GM21619 (cell line): ENCODE measurements around the gene AVL9.
"Not testable (repeated sequence)": the region's sequence is repeated elsewhere in the genome, so short reads cannot be mapped to it uniquely, and the experiment has no call there.

Experiments
- ATAC-seq: cut with Tn5 transposase; IDR thresholded peaks from one replicate; pipeline ENCODE4 v1.9.1; 2021; ENCODE audit not compliant: unreplicated experiment

AVL9 gene

DNA sequence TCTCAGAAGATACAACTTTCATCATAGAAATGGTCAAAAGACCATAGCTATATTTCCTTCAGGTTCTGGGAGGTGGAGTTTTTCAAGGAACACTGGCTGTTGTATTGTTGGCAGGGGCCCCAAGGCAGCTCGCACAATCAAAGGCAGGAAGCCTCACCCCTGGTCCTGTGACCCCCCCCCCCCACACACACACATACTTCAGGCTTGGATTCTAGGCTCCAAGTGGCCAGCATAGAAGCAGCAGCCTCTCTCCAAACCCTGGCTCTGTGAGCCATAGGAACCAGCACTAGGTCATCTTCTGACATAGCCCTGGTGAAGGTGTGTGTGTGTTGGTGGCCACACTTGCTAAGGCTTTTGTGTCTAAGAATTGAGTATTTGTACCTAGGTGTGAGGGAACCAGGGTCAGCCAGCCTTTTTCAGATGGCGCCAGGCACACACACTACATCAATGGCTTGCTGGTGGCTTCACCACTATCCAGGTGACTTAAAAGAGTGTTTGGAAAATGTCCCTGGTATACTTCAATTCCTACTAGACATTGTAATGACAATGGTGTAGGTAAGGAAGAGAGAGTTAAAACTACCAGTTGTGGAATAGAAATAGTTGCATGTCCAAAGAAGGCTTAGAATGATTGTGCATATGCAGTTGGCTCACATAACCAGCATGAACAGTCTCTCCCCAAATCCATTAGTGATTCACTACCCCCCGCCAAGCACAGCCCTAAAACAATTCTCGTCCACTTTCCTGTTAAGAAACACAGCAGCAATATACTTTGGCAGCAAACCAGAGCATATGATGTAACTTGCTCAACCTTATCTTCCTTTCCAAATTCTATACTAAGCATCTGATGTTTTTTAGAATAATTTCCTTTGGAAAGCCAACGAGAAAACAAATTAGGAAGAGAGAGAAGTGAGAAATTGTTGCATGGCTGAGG, 91.3 kb downstream of the AVL9 start:
- no peak for ATAC-seq

DNA sequence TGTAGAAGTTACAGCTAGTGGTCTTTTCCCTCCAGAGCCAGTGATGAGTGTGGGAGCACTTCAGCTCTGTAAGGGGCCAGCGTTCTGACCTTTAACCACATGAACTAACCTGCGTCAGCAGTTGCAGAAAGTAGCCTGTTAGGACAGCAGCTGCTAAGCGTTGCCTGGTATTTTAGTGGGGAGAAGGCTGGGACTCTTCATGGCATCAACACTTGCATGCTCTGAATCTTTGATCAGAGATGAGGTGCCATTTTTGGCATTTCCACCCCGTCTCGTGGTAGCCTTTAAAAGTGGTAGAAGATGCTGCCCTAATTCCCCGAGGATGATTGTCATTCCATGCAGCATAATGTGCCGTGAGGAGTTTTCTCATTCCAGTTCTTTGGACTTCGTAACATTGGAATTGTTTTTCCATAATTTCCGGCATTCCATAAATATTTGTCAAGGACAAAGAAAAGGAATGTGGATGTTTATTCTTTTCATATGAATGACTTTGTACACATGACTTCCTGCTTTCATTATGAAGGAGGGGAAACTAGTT, 92.2 kb downstream of the AVL9 start:
- ATAC-seq: no peak

DNA sequence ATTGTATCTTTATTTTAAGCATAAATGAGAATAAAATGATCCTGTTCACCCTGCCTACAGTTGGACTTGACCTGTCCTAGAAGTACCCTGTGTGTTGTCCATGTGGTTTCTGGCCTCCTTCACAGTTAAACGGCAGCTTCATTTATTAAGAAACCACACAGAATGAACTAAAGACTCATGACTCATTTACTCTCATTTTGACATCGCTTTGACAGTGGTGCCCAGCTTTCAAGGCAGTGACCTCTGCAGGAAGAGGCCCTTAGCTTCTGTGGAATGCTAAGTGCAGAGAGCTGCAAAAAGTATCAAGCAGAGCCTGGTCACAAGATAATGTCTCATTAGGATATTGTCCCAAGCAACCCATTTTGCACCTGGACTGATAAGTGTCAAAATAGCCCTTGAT, 93.4 kb downstream of the AVL9 start:
- peak; percentile 72 for ATAC-seq

DNA sequence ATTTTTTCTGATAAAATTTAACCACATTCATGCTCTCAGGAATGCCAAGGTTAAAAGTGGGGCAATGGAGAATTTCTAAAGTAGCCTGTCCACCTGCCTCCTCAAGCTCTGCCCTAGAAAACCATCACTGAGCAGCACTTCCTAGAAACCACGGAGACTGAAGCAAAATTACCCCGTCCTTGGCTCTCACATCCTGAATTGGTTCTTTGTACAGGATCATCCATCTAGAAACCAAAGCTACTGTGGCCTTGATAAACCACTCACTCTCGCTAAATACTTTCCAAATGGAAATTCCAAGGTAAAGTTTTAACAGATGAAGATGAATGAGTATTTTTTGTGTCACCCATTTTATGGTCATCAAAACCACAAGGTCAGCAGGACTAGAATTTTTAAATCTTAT, 96.6 kb downstream of the AVL9 start:
- no peak for ATAC-seq

DNA sequence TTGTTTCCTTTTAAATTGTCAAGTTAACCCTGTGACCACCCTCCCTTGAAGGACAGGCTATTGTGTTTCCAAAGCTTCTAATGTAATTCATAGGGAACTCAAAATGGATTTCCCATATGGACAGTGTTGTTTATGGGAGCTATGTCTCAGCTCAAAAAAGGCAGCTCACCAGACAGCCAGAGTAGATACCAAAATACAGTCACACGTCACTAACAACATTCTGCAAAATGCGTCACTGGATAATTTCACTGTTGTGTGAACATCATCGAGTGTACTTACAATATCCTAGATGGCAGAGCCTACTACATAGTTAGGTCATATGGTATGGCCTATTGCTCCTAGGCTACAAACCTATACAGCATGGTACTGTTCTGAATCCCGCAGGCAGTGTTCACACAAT, 97.4 kb downstream of the AVL9 start:
- ATAC-seq: no peak

DNA sequence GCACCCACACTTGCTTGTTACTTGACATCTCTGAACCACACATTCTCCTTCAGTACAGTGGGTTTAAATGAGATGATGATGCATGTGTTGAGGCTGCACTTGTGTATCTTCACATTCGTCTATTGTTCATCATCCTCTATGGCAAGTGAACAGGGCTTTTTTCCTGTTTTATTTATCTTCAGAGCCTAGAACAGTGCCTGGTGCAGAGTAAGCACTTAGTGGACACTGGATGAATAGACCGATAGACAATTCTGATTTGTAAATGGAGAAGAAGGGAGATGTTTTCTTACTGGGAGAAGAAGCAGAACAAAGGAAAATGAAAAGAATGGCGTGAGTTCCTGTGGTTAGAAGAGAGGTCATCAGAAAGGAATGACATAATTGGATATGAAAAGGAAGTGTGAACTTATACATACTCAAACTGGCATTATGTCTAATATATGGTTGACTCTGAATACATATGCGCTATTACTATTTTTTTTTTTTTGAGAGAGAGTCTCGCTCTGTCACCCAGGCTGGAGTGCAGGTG, 99.7 kb downstream of the AVL9 start:
- ATAC-seq: no peak

DNA sequence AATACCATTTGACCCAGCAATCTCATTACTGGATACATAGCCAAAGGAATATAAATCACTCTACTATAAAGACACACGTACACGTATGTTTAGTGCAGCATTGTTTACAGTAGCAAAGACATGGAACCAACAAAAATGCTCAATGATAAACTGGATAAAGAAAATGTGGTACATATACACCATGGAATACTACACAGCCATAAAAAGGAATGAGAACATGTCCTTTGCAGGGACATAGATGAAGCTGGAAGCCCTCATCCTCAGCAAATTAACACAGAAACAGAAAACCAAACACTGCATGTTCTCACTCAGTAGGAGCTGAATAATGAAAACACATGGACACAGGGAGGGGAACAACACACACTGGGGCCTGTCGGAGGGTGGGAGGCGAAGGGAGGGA, 105.9 kb downstream of the AVL9 start:
- not testable (repeated sequence) for ATAC-seq

DNA sequence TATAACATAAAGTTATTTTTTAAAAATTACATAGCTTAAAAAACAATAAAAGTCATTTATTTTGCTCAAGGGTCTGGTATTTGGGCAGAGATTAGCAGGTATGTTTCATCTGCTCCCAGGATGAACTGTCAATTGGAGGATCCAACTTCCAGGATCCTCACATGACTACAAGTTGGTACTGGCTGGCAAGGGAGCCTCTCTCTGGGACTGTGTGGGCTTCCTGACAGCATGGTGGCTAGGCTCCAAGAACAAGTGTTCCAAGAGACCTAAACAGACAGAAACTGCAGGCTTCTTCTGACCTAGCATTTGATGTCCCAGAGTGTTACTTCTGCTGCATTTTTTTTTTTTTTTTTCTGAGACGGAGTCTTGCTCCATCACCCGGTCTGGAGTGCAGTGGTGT, 107.2 kb downstream of the AVL9 start:
- ATAC-seq: no peak

DNA sequence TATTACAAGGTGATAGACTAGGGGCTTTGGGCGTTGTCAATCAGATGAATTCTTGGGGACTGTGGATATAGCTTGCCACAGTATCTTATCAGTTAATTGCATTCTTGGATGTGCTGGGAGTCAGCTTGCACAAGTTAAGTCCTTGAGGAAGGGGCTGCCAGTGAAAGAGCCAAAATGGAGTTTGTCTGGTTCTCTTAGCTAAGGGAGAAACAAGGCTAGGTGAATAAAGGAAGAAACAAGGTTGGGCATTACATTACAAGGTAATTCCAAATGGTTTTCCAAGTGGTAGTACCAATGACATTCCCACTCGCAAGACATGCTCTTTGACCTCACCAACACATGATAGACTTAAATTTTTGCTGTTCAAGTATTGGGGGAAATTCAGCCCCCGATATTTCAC, 108.2 kb downstream of the AVL9 start:
- not testable (repeated sequence) for ATAC-seq

DNA sequence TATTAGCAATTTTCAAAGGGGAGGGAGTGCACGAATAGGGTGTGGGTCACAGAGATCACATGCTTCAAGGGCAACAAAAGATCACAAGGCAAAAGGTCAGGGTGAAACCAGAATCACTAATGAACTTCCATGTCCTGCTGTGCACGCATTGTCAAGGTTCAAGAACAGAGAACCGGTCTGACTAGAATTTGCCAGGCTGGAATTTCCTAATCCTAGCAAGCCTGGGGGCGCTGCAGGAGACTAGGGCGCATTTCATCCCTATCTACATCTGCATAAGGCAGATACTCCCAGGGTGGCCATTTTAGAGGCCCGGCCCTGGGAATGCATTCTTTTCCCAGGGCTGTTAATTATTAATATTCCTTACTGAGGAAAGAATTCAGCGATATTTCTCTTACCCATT, 108.8 kb downstream of the AVL9 start:
- ATAC-seq: not testable (repeated sequence)

DNA sequence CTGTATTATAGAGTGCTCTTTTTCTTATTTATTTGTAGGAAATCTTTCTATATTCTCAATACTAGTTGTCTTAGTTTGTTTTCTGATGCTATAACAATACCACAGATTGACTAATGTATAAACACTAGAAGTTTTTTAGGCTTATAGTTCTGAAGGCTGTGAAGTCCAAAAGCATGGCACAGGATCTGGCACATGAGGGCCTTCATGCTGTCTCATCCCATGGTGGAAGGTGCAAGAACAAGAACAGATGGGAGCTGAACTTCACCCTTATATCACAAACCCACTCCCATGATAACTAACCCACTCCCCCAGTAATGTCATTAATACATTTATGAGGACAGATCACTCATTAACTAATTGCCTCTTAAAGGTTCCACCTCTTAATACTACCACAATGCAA, 109.7 kb downstream of the AVL9 start:
- no peak for ATAC-seq

DNA sequence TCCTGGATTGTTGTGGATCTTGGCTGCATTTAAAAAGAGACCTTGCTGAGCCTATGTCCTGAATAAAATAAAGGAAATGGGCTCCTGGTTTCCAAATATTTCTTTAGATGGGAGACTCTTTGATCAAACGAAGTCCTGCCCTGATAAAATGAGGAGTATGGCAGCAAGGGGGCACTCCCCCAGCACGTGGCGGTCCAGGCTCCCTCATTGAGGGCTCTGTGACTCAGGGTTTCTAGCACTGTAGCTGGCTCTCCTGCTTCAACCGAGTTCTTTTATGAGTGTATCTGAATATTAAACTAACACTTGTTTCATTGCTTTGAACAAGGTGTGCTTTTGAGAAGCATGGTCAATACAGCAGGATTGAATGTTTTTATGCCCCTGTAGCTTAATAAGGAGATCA, 114.2 kb downstream of the AVL9 start:
- no peak for ATAC-seq

DNA sequence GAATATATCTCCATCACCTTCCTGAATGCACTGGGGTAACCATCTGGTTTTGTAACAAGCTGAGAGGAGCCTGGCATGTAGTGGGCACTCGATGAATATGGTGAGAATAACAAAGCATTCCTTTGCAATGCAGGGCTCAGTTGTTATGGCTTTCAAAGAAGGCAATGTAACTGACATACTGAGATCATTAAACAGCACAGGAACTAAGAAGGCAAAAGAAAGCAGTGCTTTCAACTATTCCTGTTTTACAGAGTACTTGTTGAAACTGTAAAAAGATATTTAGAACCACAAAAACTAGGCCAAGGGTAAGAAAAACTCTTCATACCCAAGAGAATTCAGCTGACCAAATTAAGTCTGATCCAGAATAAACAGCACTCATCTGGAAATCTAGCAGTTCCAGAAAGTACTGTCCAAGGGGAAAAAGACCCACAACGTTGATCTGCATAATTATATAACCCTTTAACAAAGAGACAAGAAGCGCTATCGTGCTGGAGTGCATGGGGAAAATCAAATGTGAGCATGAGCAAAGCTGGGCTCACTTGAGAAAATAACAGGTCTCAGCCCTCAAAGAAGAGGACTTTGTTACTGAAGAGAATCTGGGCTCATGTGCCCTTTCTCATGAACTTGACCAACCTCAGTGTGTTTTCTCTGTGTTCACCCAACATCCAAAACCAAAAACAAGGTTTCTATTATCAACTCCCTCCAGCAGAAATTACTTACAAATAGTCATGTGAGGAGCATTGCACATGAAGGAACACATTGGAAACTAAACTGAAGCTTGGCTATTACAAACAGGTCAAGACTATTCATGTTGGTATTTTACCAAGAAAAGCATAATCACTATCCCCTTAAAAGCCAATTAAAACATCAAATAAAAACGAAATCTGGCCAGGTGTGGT, 116.2 kb downstream of the AVL9 start:
- ATAC-seq: no peak

DNA sequence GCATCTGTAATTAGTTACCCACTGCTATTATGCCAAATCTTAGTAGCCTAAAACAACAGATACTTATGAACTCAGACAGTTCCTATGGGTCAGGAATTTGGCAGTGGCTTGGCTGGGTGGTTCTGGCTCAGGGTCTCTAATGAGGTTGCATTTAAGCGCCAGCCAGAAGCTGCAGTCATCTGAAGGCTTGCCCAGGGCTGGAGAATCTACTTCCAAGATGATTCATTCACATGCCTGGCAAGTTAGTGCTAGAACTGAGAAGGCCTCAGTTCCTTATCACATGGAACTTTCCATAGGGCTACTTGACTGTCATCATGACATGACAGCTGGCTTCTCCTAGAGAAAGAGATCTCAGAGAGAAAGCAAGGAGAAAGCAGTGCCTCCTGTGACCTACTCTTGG, 121.3 kb downstream of the AVL9 start:
- no peak for ATAC-seq

DNA sequence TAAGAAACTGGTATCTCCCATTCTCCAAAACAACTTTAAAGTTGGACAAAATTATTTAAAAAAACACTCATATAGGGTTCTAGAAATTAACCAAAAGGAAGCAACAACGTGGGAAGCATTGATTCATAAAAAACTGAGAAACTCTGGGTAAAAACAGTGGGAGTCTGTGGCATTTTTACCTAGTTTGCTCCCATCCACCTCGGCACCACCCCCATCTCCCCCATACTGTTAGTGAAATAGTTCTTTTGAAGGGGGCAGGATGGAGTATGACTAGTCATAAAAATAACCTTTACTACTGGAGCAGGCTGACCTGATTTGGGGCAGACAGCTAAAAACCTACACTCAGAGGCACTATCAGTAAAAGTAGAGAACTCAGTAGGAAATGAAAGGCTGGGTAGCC, 123.2 kb downstream of the AVL9 start:
- ATAC-seq: no peak

DNA sequence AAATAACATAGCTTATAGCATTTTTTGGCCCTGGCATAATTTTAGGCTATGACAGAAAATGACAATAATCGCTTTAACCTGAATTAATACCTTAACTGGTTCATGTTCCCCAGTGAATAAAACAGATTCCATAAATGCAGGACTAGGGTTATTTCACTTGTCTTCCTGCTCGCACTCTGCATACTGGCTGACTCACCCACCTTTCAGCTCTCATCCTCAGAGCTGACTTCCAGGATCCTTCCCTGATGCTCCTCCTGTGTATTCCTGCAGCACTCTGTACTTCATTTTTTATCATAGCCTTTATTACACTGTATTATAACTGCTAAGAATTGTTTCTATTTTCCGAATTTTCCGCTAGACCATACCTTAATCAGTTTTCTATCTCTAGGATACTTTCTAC, 123.7 kb downstream of the AVL9 start:
- ATAC-seq: no peak

DNA sequence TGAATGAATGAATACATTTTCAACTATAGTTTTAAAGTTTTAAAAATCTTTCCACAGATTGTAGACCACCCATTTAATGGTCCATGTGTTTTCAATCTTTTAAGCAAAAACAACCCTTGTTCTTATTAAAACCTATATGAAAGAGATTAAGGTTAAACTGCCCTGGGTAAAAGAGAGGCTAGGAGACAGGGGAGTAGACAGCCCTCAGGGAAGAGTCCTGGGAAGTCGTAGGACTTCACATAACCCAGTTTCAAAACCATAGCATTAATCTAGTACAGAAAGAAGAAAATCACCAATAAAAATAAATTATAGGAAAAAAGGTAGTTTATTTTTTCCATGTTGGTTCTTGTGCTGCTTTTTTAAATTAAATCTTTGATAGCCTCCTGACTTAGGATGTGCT, 124.1 kb downstream of the AVL9 start:
- ATAC-seq: not testable (repeated sequence)

DNA sequence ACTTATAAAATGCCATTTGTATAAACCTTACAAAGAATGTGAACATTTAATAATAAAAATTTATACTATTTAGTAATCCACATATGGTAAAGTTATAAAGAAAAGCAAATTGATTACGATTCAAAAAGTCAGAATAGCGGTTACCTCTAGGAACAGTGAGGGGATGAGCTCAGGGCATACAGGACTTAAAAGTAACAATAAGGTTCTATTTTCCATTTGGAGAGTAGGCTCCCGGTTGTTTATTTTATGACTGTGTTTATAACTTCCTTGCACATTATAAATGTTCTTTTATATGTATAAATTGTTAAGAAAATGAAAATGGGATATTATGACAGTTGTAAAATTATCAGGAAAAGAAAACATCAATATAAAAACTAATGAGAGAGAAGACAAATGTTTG, 135.7 kb downstream of the AVL9 start:
- ATAC-seq: no peak

DNA sequence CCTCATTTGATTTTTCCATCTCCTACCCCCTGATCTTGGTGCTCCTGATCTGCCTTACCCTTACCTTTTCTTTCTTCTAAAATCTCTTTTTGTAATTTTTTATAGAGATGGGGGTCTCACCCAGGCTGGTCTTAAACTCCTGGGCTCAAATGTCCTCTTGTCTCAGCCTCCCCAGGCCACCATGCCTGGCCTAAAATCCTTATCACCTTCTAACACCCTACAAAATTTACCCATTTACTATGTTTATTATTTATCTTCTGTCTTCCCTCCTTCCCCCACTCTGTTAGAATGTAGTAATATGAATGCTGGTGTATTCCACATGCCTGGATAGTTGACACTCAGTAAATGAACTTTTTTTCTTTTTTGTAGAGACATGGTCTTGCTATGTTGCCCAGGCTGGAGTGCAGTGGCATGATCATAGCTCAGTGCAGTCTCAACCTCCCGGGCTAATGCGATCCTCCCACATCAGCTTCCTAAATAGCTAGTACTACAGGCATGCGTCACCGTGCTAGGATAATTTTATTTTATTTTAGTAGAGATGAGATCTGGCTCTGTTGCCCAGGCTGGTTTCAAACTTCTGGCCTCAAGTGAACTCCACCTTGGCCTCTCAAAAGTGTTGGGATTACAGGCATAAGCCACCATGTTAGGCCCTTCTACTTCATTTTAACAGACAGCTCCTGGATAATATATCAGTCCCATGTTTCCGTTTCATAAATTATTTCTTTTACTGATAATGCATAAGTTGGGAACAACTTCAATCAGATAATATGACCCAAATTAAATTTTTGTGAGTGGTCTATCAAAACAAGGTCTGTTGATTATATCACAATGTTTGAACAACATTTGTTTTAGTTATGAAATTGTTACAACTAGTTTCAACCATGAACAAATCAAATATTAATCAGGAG, 136.6 kb downstream of the AVL9 start:
- not testable (repeated sequence) for ATAC-seq

DNA sequence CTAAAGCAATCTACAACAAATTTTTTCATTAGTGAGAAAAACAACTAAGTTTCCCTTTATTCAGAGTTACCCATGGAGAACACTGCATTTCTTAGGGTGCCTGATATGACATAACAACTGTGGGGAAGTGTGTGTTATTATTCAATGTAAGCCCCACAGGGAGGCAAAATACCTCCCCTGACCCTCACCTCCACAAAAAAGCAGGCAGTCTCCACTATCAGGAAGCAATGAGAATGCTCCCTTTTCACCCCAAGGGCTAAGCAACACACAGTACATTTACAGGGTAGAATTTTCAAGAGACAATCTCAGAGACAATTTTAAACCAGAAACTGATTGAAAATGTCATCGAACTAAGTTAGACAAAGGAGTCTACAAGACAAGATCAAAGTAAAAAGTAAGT, 138.2 kb downstream of the AVL9 start:
- ATAC-seq: not testable (repeated sequence)
